ENCODE measurements around the gene LRRC14B.

GRCh38 chr5:199950-200645 lies 8.8 kb downstream of the LRRC14B start:
- no peak for TF ChIP-seq TAF1 (IDR thresholded peaks at IDR 0.05; ENCODE audit: borderline replicate concordance, low read depth, low read length)
- TF ChIP-seq POLR2AphosphoS5 (IDR thresholded peaks at IDR 0.05; ENCODE audit: low read depth, low read length): no peak
- TF ChIP-seq POLR2A (IDR thresholded peaks at IDR 0.05; ENCODE audit: low read depth, low read length): no peak
